Ovary (tissue), 9 donors: Measurements from ENCODE around the gene FLNC. TPM values are rescaled to one million over a fixed set of nuclear protein-coding genes. Genes with fewer than 3 reads are reported as not detected.
A peak's percentile ranks its signal among the peaks of the same experiment; 100 is the strongest.

ENCODE experiments used
- DNase-seq, 5 donors: peaks; one replicate each; pipeline ENCODE4 v3.0.0-alpha.2; 2019 to 2020
- H3K27ac ChIP-seq, 2 donors: fragments of 200-600 bp; one replicate each; pipeline versions ENCODE4 v1.5.1 to v1.8.0; 2019 to 2022
- H3K27me3 ChIP-seq: fragments of 200-600 bp; one replicate; pipeline ENCODE4 v1.8.0; 2022
- H3K36me3 ChIP-seq: fragments of 200-600 bp; sonication (generic); one replicate; pipeline ENCODE4 v1.5.1; 2019
- H3K4me1 ChIP-seq: one replicate; pipeline ENCODE4 v1.8.1; 2013; ENCODE audit warnings: mild to moderate bottlenecking, moderate library complexity; ENCODE audit not compliant: insufficient read depth
- H3K4me3 ChIP-seq: fragments of 200-600 bp; sonication (generic); one replicate; pipeline ENCODE4 v1.5.1; 2017
- H3K9me3 ChIP-seq, 2 donors: fragments of 200-600 bp in 1 of 2; sonication (generic) in 1 of 2; one replicate each; pipeline versions ENCODE4 v1.5.1 to v1.8.1; 2013 to 2019; ENCODE audit warnings: mild to moderate bottlenecking in 1 of 2, moderate library complexity in 1 of 2
- CTCF ChIP-seq, 3 donors: fragments of 450-650 bp in 2 of 3; fragments of 200-600 bp in 1 of 3; IDR thresholded peaks; one replicate each; pipeline versions ENCODE4 v1.5.1 to v1.8.0; 2016 to 2022; ENCODE audit warnings: antibody characterized with exemption in 3 of 3, mild to moderate bottlenecking in 1 of 3
- EP300 ChIP-seq: sonication (generic); formaldehyde crosslinking; IDR thresholded peaks from one replicate; pipeline ENCODE4 v1.6.1; 2017; ENCODE audit warnings: antibody characterized with exemption
- POLR2A ChIP-seq: fragments of 450-650 bp; IDR thresholded peaks from one replicate; pipeline ENCODE4 v1.6.1; 2017; ENCODE audit warnings: antibody characterized with exemption, mild to moderate bottlenecking, moderate library complexity
- WGBS, 3 donors: extraction: QIAGEN DNeasy Blood & Tissue Kit in 1 of 3; methylation state at CpG; one replicate each; pipeline versions ENCODE4 v1.1.5 to v1.1.7; 2013 to 2017; 5-methylcytosine and 5-hydroxymethylcytosine counted together
- intact Hi-C, 4 donors: fragments of 100-400 bp; cut with DNase I; formaldehyde crosslinking; loops; one replicate each; pipeline versions ENCODE4 v1.11.0 to v1.15.1; 2022 to 2023
- polyA plus RNA-seq, 2 donors: library from polyadenylated mRNA; stranded (reverse); fragments of 200-250 nt in 1 of 2; fragments of 350-450 nt in 1 of 2; fragmentation: Illumina TruSeq in 1 of 2; extraction: RNeasy Lipid Tissue Mini Kit (QIAGEN cat#74804) in 1 of 2; gene quantifications; one replicate each; pipeline ENCODE4 v1.2.3, GENCODE V29; 2013 to 2014
- total RNA-seq, 7 donors: library from RNA; depleted of rRNA in 2 of 7; stranded (reverse); fragments of >200 nt in 2 of 7; fragmentation: NEBNext Ultra II Directional in 3 of 7; extraction: Animal tissue kit (Norgen Biotek cat#: 25700) in 3 of 7; gene quantifications; one replicate each; pipeline versions ENCODE4 v1.1.0 to v1.2.4, GENCODE V29; 2016 to 2023
- donor health status: DM: no; HTN: no; CAD: no; lungs with moderate emphysema.
- donor health status: DM: no; HTN: no; CAD: no.
- donor health status: Bipolar disorder and iron deficiency.
- donor health status: DM: yes; HTN: yes; CAD: no.
- donor health status: DM: no; HTN: no; CAD: no.
- donor health status: DM: yes; HTN: yes; CAD: no.

FLNC gene
- total and polyA plus RNA-seq, 9 donors, result 6.5 to 51.2 (median 16.4) TPM

GRCh38 chr7:128879939-128880746 lies 49.9 kb downstream of the FLNC start:
- 33 to 42% (median 34%) methylated on average over 25 to 31 of the region's 31 CpGs for WGBS, 3 donors
- no peak for TF ChIP-seq POLR2A
- peak; percentile 35 to 64 (median 52) for TF ChIP-seq CTCF (IDR thresholded peaks at IDR 0.05)
- Histone ChIP-seq H3K27me3 (no peaks in the 10 kb centered on the region), H3K4me3 (no peak overlapping the region), H3K4me1 (no peaks in the 10 kb centered on the region), H3K36me3 (no peaks in the 10 kb centered on the region), H3K9me3 (no peaks in the 10 kb centered on the region), H3K27ac (no peak overlapping the region)
- DNase-seq, result peak; percentile 40 to 76 (median 61)
- intact Hi-C loops, result loop anchor here in 3 of 4 donors (5.0 to 10.0 kb wide), 5 partner anchors 265 to 408 kb away; partner anchors contain the start of gene METTL2B (in 2 of the 3)

- DNase-seq, result peak in 2 of 5 donors; percentile 9 to 31
- no peaks in the 10 kb centered on the region for H3K9me3 ChIP-seq
- WGBS, 3 donors, result 48 to 54% (median 48%) methylated on average over 11 of the region's 11 CpGs
- no peak overlapping the region for H3K4me3 ChIP-seq
- H3K27me3 ChIP-seq, result no peaks in the 10 kb centered on the region
- no peak for TF ChIP-seq CTCF (IDR thresholded peaks at IDR 0.05)
- TF ChIP-seq EP300, result no peak
- TF ChIP-seq POLR2A, result no peak
- intact Hi-C loops, result loop anchor here in 3 of 4 donors (5.0 to 10.0 kb wide), 4 partner anchors 274 to 409 kb away; partner anchors contain the start of gene METTL2B (in 2 of the 3)
- H3K4me1 ChIP-seq, result no peaks in the 10 kb centered on the region
- no peaks in the 10 kb centered on the region for H3K36me3 ChIP-seq
- no peak overlapping the region for H3K27ac ChIP-seq
These were observed 50.7 kb downstream of the FLNC start for GRCh38 chr7:128880791-128881457.

GRCh38 chr7:128881458-128882125 lies 51.4 kb downstream of the FLNC start:
- TF ChIP-seq EP300 (no peak), CTCF (IDR thresholded peaks at IDR 0.05) (no peak), POLR2A (no peak)
- no peaks in the 10 kb centered on the region for H3K36me3 ChIP-seq
- H3K4me3 ChIP-seq, result no peak overlapping the region
- no peaks in the 10 kb centered on the region for H3K4me1 ChIP-seq
- peak in 2 of 5 donors; percentile 4 to 16 for DNase-seq
- H3K27ac ChIP-seq, result no peak overlapping the region
- H3K27me3 ChIP-seq, result no peaks in the 10 kb centered on the region
- 78 to 87% (median 83%) methylated on average over 10 of the region's 10 CpGs for WGBS, 3 donors
- intact Hi-C loops, result loop anchor here in 3 of 4 donors (5.0 to 10.0 kb wide), 4 partner anchors 274 to 409 kb away; partner anchors contain the start of gene METTL2B (in 2 of the 3)
- H3K9me3 ChIP-seq, result no peaks in the 10 kb centered on the region

GRCh38 chr7:128882134-128882533 lies 51.9 kb downstream of the FLNC start:
- no peaks in the 10 kb centered on the region for H3K27me3 ChIP-seq
- TF ChIP-seq CTCF (IDR thresholded peaks at IDR 0.05), result no peak
- TF ChIP-seq EP300, result no peak
- no peak for TF ChIP-seq POLR2A
- no peaks in the 10 kb centered on the region for H3K36me3 ChIP-seq
- no peaks in the 10 kb centered on the region for H3K4me1 ChIP-seq
- no peak overlapping the region for H3K27ac ChIP-seq
- 85 to 87% (median 86%) methylated on average over 8 of the region's 8 CpGs for WGBS, 3 donors
- peak in 1 of 5 donors; percentile 9 for DNase-seq
- intact Hi-C loops, result loop anchor here in 3 of 4 donors (5.0 to 10.0 kb wide), 4 partner anchors 275 to 410 kb away; partner anchors contain the start of gene METTL2B (in 2 of the 3)
- H3K9me3 ChIP-seq, result no peaks in the 10 kb centered on the region
- no peak overlapping the region for H3K4me3 ChIP-seq
